Pancreas (tissue), 10 donors: ENCODE data around the gene HRH2. TPM values are rescaled to one million over a fixed set of nuclear protein-coding genes. Genes with fewer than 3 reads are reported as not detected.

Source experiments
- ATAC-seq, 4 donors: fragments of 200-7000 bp; cut with Tn5 transposase; one replicate each; pipeline versions ENCODE4 v1.8.0 to v1.9.1; 2020; ENCODE audit warnings: mild to moderate bottlenecking in 4 of 4, moderate library complexity in 4 of 4
- DNase-seq, 6 donors: peaks; one replicate each; pipeline ENCODE4 v3.0.0-alpha.2; 2020
- FAIRE-seq: peaks from 2 replicates; lab custom pipeline; 2012; peaks lifted over from hg19 to GRCh38; lab: Jason Lieb, UNC
- H3K27ac ChIP-seq, 4 donors: fragments of 200-600 bp; sonication (generic); 1 replicate in 3 of 4; 2 replicates in 1 of 4; pipeline versions ENCODE4 v1.5.0 to v1.8.0; 2020
- H3K27me3 ChIP-seq, 4 donors: fragments of 200-600 bp; one replicate each; pipeline ENCODE4 v1.8.0; 2021
- H3K36me3 ChIP-seq, 3 donors: fragments of 200-600 bp; sonication (generic) in 1 of 3; one replicate each; pipeline versions ENCODE4 v1.5.0 to v1.8.0; 2020 to 2021
- H3K4me1 ChIP-seq, 3 donors: fragments of 200-600 bp; one replicate each; pipeline ENCODE4 v1.8.0; 2021
- H3K4me3 ChIP-seq, 4 donors: fragments of 200-600 bp; sonication (generic) in 2 of 4; one replicate each; pipeline versions ENCODE4 v1.5.0 to v1.8.0; 2020 to 2021
- H3K9me3 ChIP-seq, 4 donors: fragments of 200-600 bp; one replicate each; pipeline ENCODE4 v1.8.0; 2021
- CTCF ChIP-seq, 4 donors: fragments of 200-600 bp; sonication (generic) in 3 of 4; IDR thresholded peaks; one replicate each; pipeline versions ENCODE4 v1.5.0 to v1.8.0; 2021; ENCODE audit warnings: antibody characterized with exemption in 4 of 4
- WGBS, 2 donors: extraction: QIAGEN DNeasy Blood & Tissue Kit; methylation state at CpG; one replicate each; pipeline ENCODE4 v1.1.7; 2013; 5-methylcytosine and 5-hydroxymethylcytosine counted together
- intact Hi-C, 3 donors: fragments of 100-400 bp; cut with DNase I; formaldehyde crosslinking; loops; one replicate each; pipeline versions ENCODE4 v1.11.1 to v1.14.2; 2022
- polyA plus RNA-seq, 2 donors: library from polyadenylated mRNA; stranded (reverse); fragments of 200-250 nt; gene quantifications; one replicate each; pipeline ENCODE4 v1.2.3, GENCODE V29; 2013
- total RNA-seq, 6 donors: library from RNA; stranded (reverse); fragmentation: NEBNext Ultra II Directional in 4 of 6; extraction: Animal tissue kit (Norgen Biotek cat#: 25700) in 4 of 6; gene quantifications; one replicate each; pipeline versions ENCODE4 v1.2.1 to v1.2.4, GENCODE V29; 2021 to 2023
- donor health status: healthy with polysubstance abuse.
- donor health status: DM: no; HTN: no; CAD: no; lungs with moderate emphysema.
- donor health status: DM: no; HTN: no; CAD: no.
- donor health status: control.
- donor health status: control.
- donor health status: Bipolar disorder and iron deficiency.
- donor health status: DM: yes; HTN: yes; CAD: no.
- donor health status: DM: no; HTN: no; CAD: no.
- donor health status: DM: no; HTN: no; CAD: no.
- donor health status: DM: yes; HTN: yes; CAD: no.

HRH2 gene
- total and polyA plus RNA-seq, 8 donors: 0.05 to 1.4 (median 0.50) TPM

- FAIRE-seq: no peak
- DNase-seq: peak in 3 of 6 donors; percentile 6 to 37 (median 36)
Observed at GRCh38 chr5:175707751-175708375, 50.0 kb downstream of the HRH2 start.

GRCh38 chr5:175709276-175709781 is 51.5 kb downstream of the HRH2 start:
- no peaks in the 10 kb centered on the region for H3K9me3 ChIP-seq
- DNase-seq (peak in 3 of 6 donors; percentile 4 to 44 (median 31)), ATAC-seq (no peak), FAIRE-seq (no peak)
- no peaks in the 10 kb centered on the region for H3K36me3 ChIP-seq
- WGBS, 2 donors: 75 to 85% methylated on average over 13 of the region's 13 CpGs
- no peak for TF ChIP-seq CTCF (IDR thresholded peaks at IDR 0.05)
- intact Hi-C loops: no loop called here
- H3K4me1 ChIP-seq: peaks cover 3 to 7% (median 5%) of the 10 kb centered on the region in 3 donors
- H3K27ac ChIP-seq: no peak overlapping the region
- no peaks in the 10 kb centered on the region for H3K27me3 ChIP-seq
- no peak overlapping the region for H3K4me3 ChIP-seq

More at GRCh38 chr5:175707751-175708375, 50.0 kb downstream of the HRH2 start:
- TF ChIP-seq CTCF (IDR thresholded peaks at IDR 0.05): no peak
- Histone ChIP-seq H3K36me3 (no peaks in the 10 kb centered on the region), H3K4me1 (peaks cover 3 to 7% (median 5%) of the 10 kb centered on the region in 3 donors), H3K27ac (no peak overlapping the region), H3K4me3 (no peak overlapping the region), H3K9me3 (no peaks in the 10 kb centered on the region), H3K27me3 (no peaks in the 10 kb centered on the region)
- 94 to 95% methylated on average over 16 of the region's 16 CpGs for WGBS, 2 donors
- intact Hi-C loops: no loop called here
- no peak for ATAC-seq

GRCh38 chr5:175710326-175710725 is 52.5 kb downstream of the HRH2 start:
- no peak for FAIRE-seq
- H3K27ac ChIP-seq: no peak overlapping the region
- DNase-seq: peak in 2 of 6 donors; percentile 5 to 20
- ATAC-seq: no peak
- TF ChIP-seq CTCF (IDR thresholded peaks at IDR 0.05): no peak
- H3K4me1 ChIP-seq: peaks cover 3 to 7% (median 5%) of the 10 kb centered on the region in 3 donors
- H3K36me3 ChIP-seq: no peaks in the 10 kb centered on the region
- WGBS, 2 donors: 85 to 91% methylated on average over 6 of the region's 6 CpGs
- H3K27me3 ChIP-seq: no peaks in the 10 kb centered on the region
- no peak overlapping the region for H3K4me3 ChIP-seq
- H3K9me3 ChIP-seq: no peaks in the 10 kb centered on the region
- intact Hi-C loops: no loop called here

GRCh38 chr5:175711031-175711430 is 53.2 kb downstream of the HRH2 start:
- ATAC-seq: no peak
- DNase-seq: peak in 1 of 6 donors; percentile 1
- Histone ChIP-seq H3K27me3 (no peaks in the 10 kb centered on the region), H3K9me3 (no peaks in the 10 kb centered on the region), H3K27ac (no peak overlapping the region), H3K4me3 (no peak overlapping the region), H3K4me1 (peaks cover 1 to 5% (median 3%) of the 10 kb centered on the region in 3 donors), H3K36me3 (no peaks in the 10 kb centered on the region)
- WGBS, 2 donors: 86 to 94% methylated on average over 5 of the region's 5 CpGs
- intact Hi-C loops: no loop called here
- FAIRE-seq: no peak
- no peak for TF ChIP-seq CTCF (IDR thresholded peaks at IDR 0.05)
